ENCODE results near the gene DMWD. TPM values are rescaled to one million over a fixed set of nuclear protein-coding genes. Genes with fewer than 3 reads are reported as not detected.

DMWD gene
- total RNA-seq, 1 donor from 2014 or later, result 77.3 TPM

- TF ChIP-seq CTCF (IDR thresholded peaks at IDR 0.05), result no peak
- ChIA-PET CTCF (no interaction called here), POLR2A (no interaction called here)
- Mint-ChIP-seq H3K27me3 (peaks cover 21% of the 10 kb centered on the region), H3K4me1 (no peaks in the 10 kb centered on the region), H3K36me3 (ENCODE audit: low read depth) (no peaks in the 10 kb centered on the region), H3K4me3 (no peak overlapping the region), H3K27ac (no peak overlapping the region), H3K9me3 (no peaks in the 10 kb centered on the region)
- intact Hi-C loops (cut with micrococcal nuclease), result no loop called here
- ATAC-seq (ENCODE audit: low read depth), result no peak
- DNase-seq, result no peak
Measured at GRCh38 chr19:45745606-45746005, 47.0 kb downstream of the DMWD start.

- no peaks in the 10 kb centered on the region for H3K36me3 Mint-ChIP-seq (ENCODE audit: low read depth)
- H3K4me3 Mint-ChIP-seq, result no peak overlapping the region
- intact Hi-C loops (cut with micrococcal nuclease), result no loop called here
- POLR2A ChIA-PET, result no interaction called here
- no peak for TF ChIP-seq CTCF (IDR thresholded peaks at IDR 0.05)
- H3K27me3 Mint-ChIP-seq, result peaks cover 24% of the 10 kb centered on the region
- no peak overlapping the region for H3K27ac Mint-ChIP-seq
- DNase-seq (no peak), ATAC-seq (ENCODE audit: low read depth) (no peak)
- no peaks in the 10 kb centered on the region for H3K9me3 Mint-ChIP-seq
- H3K4me1 Mint-ChIP-seq, result no peaks in the 10 kb centered on the region
- CTCF ChIA-PET, result no interaction called here
Measured at GRCh38 chr19:45742969-45743368, 49.7 kb downstream of the DMWD start.

DNA sequence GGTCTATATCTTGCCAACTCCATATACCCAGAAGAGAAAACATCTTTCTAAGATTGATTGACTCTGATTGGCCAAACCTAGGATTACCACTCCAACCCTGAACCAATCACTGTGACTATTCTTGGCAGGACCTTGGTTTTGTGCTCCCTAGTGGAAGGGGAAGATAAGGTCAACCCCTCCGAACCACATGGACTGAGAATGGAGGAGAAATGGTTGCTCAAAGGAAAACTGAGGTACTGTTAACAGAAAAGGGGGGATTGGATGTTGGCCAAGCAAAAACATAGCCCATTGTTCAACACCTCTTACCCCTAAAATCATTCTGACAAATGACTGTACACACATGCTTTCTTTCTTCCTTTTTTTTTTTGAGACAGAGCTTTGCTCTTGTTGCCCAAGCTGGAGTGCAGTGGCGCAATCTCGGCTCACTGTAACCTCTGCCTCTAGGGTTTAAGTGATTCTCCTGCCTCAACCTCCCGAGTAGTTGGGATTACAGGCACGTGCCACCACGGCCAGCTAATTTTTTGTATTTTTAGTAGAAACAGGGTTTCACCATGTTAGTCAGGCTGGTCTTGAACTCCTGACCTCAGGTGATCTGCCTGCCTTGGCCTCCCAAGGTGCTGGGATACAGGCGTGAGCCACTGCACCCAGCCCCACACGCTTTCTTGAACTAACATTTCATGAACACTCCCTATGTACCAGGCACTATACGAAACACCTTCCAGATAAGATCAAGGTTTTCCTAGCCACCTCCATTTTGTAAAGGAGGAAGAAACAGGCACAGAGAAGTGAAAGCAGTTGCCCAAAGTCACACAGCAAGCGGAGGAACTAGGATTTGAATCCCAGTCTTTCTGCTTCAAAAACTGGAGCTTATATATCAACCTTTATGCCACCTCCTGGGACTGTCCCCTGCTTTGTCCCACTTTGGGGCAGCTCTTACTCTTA lies 52.9 kb downstream of the DMWD start:
- no peak overlapping the region for H3K27ac Mint-ChIP-seq
- no peak overlapping the region for H3K4me3 Mint-ChIP-seq
- TF ChIP-seq CTCF (IDR thresholded peaks at IDR 0.05), result no peak
- intact Hi-C loops (cut with micrococcal nuclease), result no loop called here
- ATAC-seq (ENCODE audit: low read depth) (no peak), DNase-seq (no peak)
- H3K9me3 Mint-ChIP-seq, result no peaks in the 10 kb centered on the region
- peaks cover 14% of the 10 kb centered on the region for H3K27me3 Mint-ChIP-seq
- ChIA-PET POLR2A (interaction anchor here (0.6 kb wide), 1 partner anchor 45 kb away, joined by 3 read pairs; no protein-coding TSS in a partner anchor), CTCF (no interaction called here)
- no peaks in the 10 kb centered on the region for H3K36me3 Mint-ChIP-seq (ENCODE audit: low read depth)
- no peaks in the 10 kb centered on the region for H3K4me1 Mint-ChIP-seq

GRCh38 chr19:45733160-45733810 lies 59.4 kb downstream of the DMWD start, which contains the start of gene MEIOSIN:
TSS of gene MEIOSIN (plus strand) at chr19:45733439. CDS start at chr19:45735377, 1,938 bp downstream.
- TF ChIP-seq CTCF (IDR thresholded peaks at IDR 0.05), result no peak
- peaks cover 17% of the 10 kb centered on the region for H3K4me1 Mint-ChIP-seq
- POLR2A ChIA-PET, result interaction anchor here (1.0 kb wide), 1 partner anchor 16 kb away, joined by 4 read pairs; no protein-coding TSS in a partner anchor
- CTCF ChIA-PET, result interaction anchor here (1.0 kb wide), 1 partner anchor 37 kb away, joined by 5 read pairs; no protein-coding TSS in a partner anchor
- ATAC-seq (ENCODE audit: low read depth) (no peak), DNase-seq (no peak)
- peak within 1 kb of the TSS; percentile 20 for H3K4me3 Mint-ChIP-seq
- no peaks in the 10 kb centered on the region for H3K9me3 Mint-ChIP-seq
- H3K27ac Mint-ChIP-seq, result no peak within 1 kb of the TSS
- no peaks in the 10 kb centered on the region for H3K27me3 Mint-ChIP-seq
- intact Hi-C loops (cut with micrococcal nuclease), result no loop called here
- H3K36me3 Mint-ChIP-seq (ENCODE audit: low read depth), result peaks cover 7% of the 10 kb centered on the region

Other genes with a start within 250 kb of the DMWD start
- 12.0 and 14.4 TPM in 2 replicates for gene OPA3, start 208.0 kb downstream of the DMWD start, total RNA-seq
- not detected in 2 replicates for gene GPR4, start 190.6 kb downstream of the DMWD start, total RNA-seq
- gene EML2, start 153.4 kb downstream of the DMWD start, total RNA-seq, result 73.8 and 97.7 TPM in 2 replicates
- gene GIPR, start 124.6 kb downstream of the DMWD start, total RNA-seq, result 0.49 and 0.69 TPM in 2 replicates
- gene SNRPD2, start 100.9 kb downstream of the DMWD start, total RNA-seq, result 507 and 570 TPM in 2 replicates
- 19.3 and 21.1 TPM in 2 replicates for gene QPCTL, start 100.2 kb downstream of the DMWD start, total RNA-seq
- 36.3 and 44.0 TPM in 2 replicates for gene FBXO46, start 61.9 kb downstream of the DMWD start, total RNA-seq
- gene MEIOSIN, start 59.4 kb downstream of the DMWD start, total RNA-seq, result not detected in 2 replicates
- 1.2 and 1.9 TPM in 2 replicates for gene SIX5, start 23.6 kb downstream of the DMWD start, total RNA-seq
- 34.3 and 39.0 TPM in 2 replicates for gene DMPK, start 10.4 kb downstream of the DMWD start, total RNA-seq
- 0.29 and 0.51 TPM in 2 replicates for gene RSPH6A, start 22.5 kb upstream of the DMWD start, total RNA-seq
- gene SYMPK, start 70.3 kb upstream of the DMWD start, total RNA-seq, result 131 and 150 TPM in 2 replicates
- not detected in 2 replicates for gene FOXA3, start 71.5 kb upstream of the DMWD start, total RNA-seq
- 14.8 and 17.5 TPM in 2 replicates for gene IRF2BP1, start 93.3 kb upstream of the DMWD start, total RNA-seq
- 5.6 and 6.0 TPM in 2 replicates for gene MYPOP, start 109.8 kb upstream of the DMWD start, total RNA-seq
- gene NANOS2, start 121.9 kb upstream of the DMWD start, total RNA-seq, result not detected in 2 replicates
- not detected in 2 replicates for gene NOVA2, start 181.0 kb upstream of the DMWD start, total RNA-seq
- 24.9 and 26.9 TPM in 2 replicates for gene CCDC61, start 202.6 kb upstream of the DMWD start, total RNA-seq
- not detected in 2 replicates for gene PGLYRP1, start 230.2 kb upstream of the DMWD start, total RNA-seq
- not detected in 2 replicates for gene IGFL4, start 248.2 kb upstream of the DMWD start, total RNA-seq

Data from activated B cell treated with CpG ODN at 0.5 μM for 24 hours (primary cell).